Colon (tissue), 2 donors: ENCODE data around the gene KIF16B.
"Not testable (repeated sequence)": the region's sequence is repeated elsewhere in the genome, so short reads cannot be mapped to it uniquely, and the experiment has no call there.

Experiments
- FAIRE-seq: peaks from 2 replicates; lab custom pipeline; 2012; peaks lifted over from hg19 to GRCh38; lab: Jason Lieb, UNC
- donor health status: control.
- donor health status: control.

Gene KIF16B

GRCh38 chr20:16284385-16285100, 288.7 kb downstream of the KIF16B start:
- FAIRE-seq, result no peak

GRCh38 chr20:16283978-16284377, 289.3 kb downstream of the KIF16B start:
- FAIRE-seq, result no peak

GRCh38 chr20:16283307-16283706, 289.9 kb downstream of the KIF16B start:
- FAIRE-seq, result no peak

GRCh38 chr20:16280219-16280618, 293.0 kb downstream of the KIF16B start:
- no peak for FAIRE-seq

- FAIRE-seq, result no peak
Observed at GRCh38 chr20:16279320-16279719, 293.9 kb downstream of the KIF16B start.

- no peak for FAIRE-seq
Observed at GRCh38 chr20:16273812-16274555, 299.3 kb downstream of the KIF16B start.

GRCh38 chr20:16272780-16273360, 300.4 kb downstream of the KIF16B start:
- no peak for FAIRE-seq

- FAIRE-seq, result no peak
Observed at GRCh38 chr20:16271450-16271849, 301.8 kb downstream of the KIF16B start.

GRCh38 chr20:16270989-16271388, 302.3 kb downstream of the KIF16B start:
- no peak for FAIRE-seq

GRCh38 chr20:16270314-16270931, 302.8 kb downstream of the KIF16B start:
- no peak for FAIRE-seq

GRCh38 chr20:16267526-16267925, 305.7 kb downstream of the KIF16B start:
- FAIRE-seq, result no peak

GRCh38 chr20:16265334-16265733, 307.9 kb downstream of the KIF16B start:
- no peak for FAIRE-seq

GRCh38 chr20:16263582-16263981, 309.7 kb downstream of the KIF16B start:
- no peak for FAIRE-seq

- no peak for FAIRE-seq
Observed at GRCh38 chr20:16262594-16262993, 310.7 kb downstream of the KIF16B start.

- no peak for FAIRE-seq
Observed at GRCh38 chr20:16261733-16262273, 311.4 kb downstream of the KIF16B start.

- no peak for FAIRE-seq
Observed at GRCh38 chr20:16260911-16261310, 312.3 kb downstream of the KIF16B start.

GRCh38 chr20:16260133-16260532, 313.1 kb downstream of the KIF16B start:
- FAIRE-seq, result not testable (repeated sequence)

GRCh38 chr20:16258766-16259165, 314.5 kb downstream of the KIF16B start:
- no peak for FAIRE-seq

GRCh38 chr20:16257813-16258430, 315.3 kb downstream of the KIF16B start:
- no peak for FAIRE-seq

- no peak for FAIRE-seq
Observed at GRCh38 chr20:16257021-16257420, 316.2 kb downstream of the KIF16B start.

GRCh38 chr20:16246870-16247269, 326.4 kb downstream of the KIF16B start:
- no peak for FAIRE-seq

- no peak for FAIRE-seq
Observed at GRCh38 chr20:16246291-16246690, 327.0 kb downstream of the KIF16B start.
